ENCODE measurements around the gene IMMP2L.

DNA sequence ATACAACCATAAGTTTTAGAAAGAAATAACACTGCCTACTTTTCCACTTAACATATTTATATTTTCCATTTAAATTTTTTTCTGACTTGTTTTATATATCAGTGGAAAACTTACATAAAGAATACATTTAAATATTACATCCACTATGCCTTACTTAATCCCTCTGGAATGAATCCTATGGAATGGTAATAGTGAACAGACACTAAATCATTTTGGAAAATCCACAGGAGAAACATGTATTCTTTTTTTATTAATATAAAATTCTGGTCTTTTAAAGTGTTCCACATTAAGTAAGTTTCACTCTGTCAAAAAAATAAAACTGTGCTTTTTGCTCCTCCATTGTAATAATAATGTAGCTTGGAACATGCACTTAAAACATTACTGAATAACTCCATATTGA is 708.1 kb downstream of the IMMP2L start:
- TF ChIP-seq POLR2A (IDR thresholded peaks at IDR 0.05), result no peak
- TF ChIP-seq, protein P1, sequence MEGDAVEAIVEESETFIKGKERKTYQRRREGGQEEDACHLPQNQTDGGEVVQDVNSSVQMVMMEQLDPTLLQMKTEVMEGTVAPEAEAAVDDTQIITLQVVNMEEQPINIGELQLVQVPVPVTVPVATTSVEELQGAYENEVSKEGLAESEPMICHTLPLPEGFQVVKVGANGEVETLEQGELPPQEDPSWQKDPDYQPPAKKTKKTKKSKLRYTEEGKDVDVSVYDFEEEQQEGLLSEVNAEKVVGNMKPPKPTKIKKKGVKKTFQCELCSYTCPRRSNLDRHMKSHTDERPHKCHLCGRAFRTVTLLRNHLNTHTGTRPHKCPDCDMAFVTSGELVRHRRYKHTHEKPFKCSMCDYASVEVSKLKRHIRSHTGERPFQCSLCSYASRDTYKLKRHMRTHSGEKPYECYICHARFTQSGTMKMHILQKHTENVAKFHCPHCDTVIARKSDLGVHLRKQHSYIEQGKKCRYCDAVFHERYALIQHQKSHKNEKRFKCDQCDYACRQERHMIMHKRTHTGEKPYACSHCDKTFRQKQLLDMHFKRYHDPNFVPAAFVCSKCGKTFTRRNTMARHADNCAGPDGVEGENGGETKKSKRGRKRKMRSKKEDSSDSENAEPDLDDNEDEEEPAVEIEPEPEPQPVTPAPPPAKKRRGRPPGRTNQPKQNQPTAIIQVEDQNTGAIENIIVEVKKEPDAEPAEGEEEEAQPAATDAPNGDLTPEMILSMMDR (IDR thresholded peaks at IDR 0.05), result no peak

All from right lobe of liver (tissue), 4 donors.